GM12865 (cell line): ENCODE results near the gene TSPAN8.

Source experiments
- DNase-seq: peaks from one replicate; pipeline ENCODE4 v3.0.0; 2010; ENCODE audit warnings: low read depth
- H3K4me3 ChIP-seq: 2 replicates; pipeline ENCODE4 v1.5.1; 2011; ENCODE audit warnings: mild to moderate bottlenecking, low read depth, low read length, control low read depth
- CTCF ChIP-seq: IDR thresholded peaks from 2 replicates; pipeline ENCODE4 v1.5.1; 2011; ENCODE audit warnings: low read length, control low read depth, low read depth, inconsistent platforms; ENCODE audit not compliant: insufficient read depth; ENCODE audit errors: missing control alignments

TSPAN8 gene

GRCh38 chr12:71142016-71142415 lies 15.8 kb downstream of the TSPAN8 start:
- no peak for TF ChIP-seq CTCF
- no peak overlapping the region for H3K4me3 ChIP-seq
- no peak for DNase-seq

GRCh38 chr12:71141378-71141926 lies 16.3 kb downstream of the TSPAN8 start:
- no peak for TF ChIP-seq CTCF
- H3K4me3 ChIP-seq, result no peak overlapping the region
- DNase-seq, result no peak

- no peak overlapping the region for H3K4me3 ChIP-seq
- DNase-seq, result no peak
- TF ChIP-seq CTCF, result no peak
These were observed 18.6 kb downstream of the TSPAN8 start for GRCh38 chr12:71139153-71139735.

GRCh38 chr12:71138011-71138410 lies 19.8 kb downstream of the TSPAN8 start:
- DNase-seq, result no peak
- H3K4me3 ChIP-seq, result no peak overlapping the region
- no peak for TF ChIP-seq CTCF

- TF ChIP-seq CTCF, result no peak
- DNase-seq, result no peak
- H3K4me3 ChIP-seq, result no peak overlapping the region
These were observed 22.0 kb downstream of the TSPAN8 start for GRCh38 chr12:71135812-71136176.

GRCh38 chr12:71135077-71135811 lies 22.6 kb downstream of the TSPAN8 start:
- no peak for DNase-seq
- no peak for TF ChIP-seq CTCF
- H3K4me3 ChIP-seq, result no peak overlapping the region
